Large intestine (tissue), 1 donor: ENCODE measurements around the gene NDUFC2. TPM values are rescaled to one million over a fixed set of nuclear protein-coding genes. Genes with fewer than 3 reads are reported as not detected.

Experiments used
- polyA plus RNA-seq: library from polyadenylated mRNA; unstranded; fragments of 120-200 nt; gene quantifications from one replicate; pipeline ENCODE4 v1.2.1, GENCODE V29; 2013

NDUFC2 gene
- polyA plus RNA-seq, 1 donor: 164 TPM

Other genes with a start within 250 kb of the NDUFC2 start
- gene INTS4, start 85.2 kb downstream of the NDUFC2 start, polyA plus RNA-seq: 30.3 TPM
- 3.1 TPM for gene KCTD14, start 56.6 kb downstream of the NDUFC2 start, polyA plus RNA-seq
- 0.10 TPM for gene THRSP, start 16.0 kb downstream of the NDUFC2 start, polyA plus RNA-seq
- gene ALG8, start 59.8 kb upstream of the NDUFC2 start, polyA plus RNA-seq: 35.3 TPM
- gene KCTD21, start 108.8 kb upstream of the NDUFC2 start, polyA plus RNA-seq: 5.2 TPM
- gene USP35, start 109.1 kb upstream of the NDUFC2 start, polyA plus RNA-seq: 2.9 TPM